Activated CD4-positive, alpha-beta memory T cell treated with anti-CD3 and anti-CD28 coated beads for 36 hours (primary cell): ENCODE data around the gene MRPL4. TPM values are rescaled to one million over a fixed set of nuclear protein-coding genes. Genes with fewer than 3 reads are reported as not detected.
"Not testable (repeated sequence)": the region's sequence is repeated elsewhere in the genome, so short reads cannot be mapped to it uniquely, and the experiment has no call there.

ENCODE experiments used
- CTCF ChIA-PET: fragments of 350-600 bp; sonication (Branson Sonifier 250); formaldehyde crosslinking; loops from one replicate; lab custom pipeline; 2021; ENCODE audit warnings: antibody characterized with exemption, inconsistent platforms; lab: Charles Lee
- POLR2A ChIA-PET: fragments of 350-600 bp; sonication (Branson Sonifier 250); formaldehyde crosslinking; loops from one replicate; lab custom pipeline; 2021; ENCODE audit warnings: antibody characterized with exemption; lab: Charles Lee
- DNase-seq: peaks from one replicate; pipeline ENCODE4 v3.0.0-alpha.2; 2020
- H3K27ac Mint-ChIP-seq: one replicate; pipeline ENCODE4 v1.8.0; 2021; ENCODE audit warnings: mixed read lengths
- H3K27me3 Mint-ChIP-seq: one replicate; pipeline ENCODE4 v1.8.0; 2021; ENCODE audit warnings: mixed read lengths
- H3K36me3 Mint-ChIP-seq: one replicate; pipeline ENCODE4 v1.8.0; 2021; ENCODE audit warnings: mixed read lengths
- H3K4me1 Mint-ChIP-seq: one replicate; pipeline ENCODE4 v1.8.0; 2021; ENCODE audit warnings: low read depth, mixed read lengths
- H3K4me3 Mint-ChIP-seq: one replicate; pipeline ENCODE4 v1.8.0; 2021; ENCODE audit warnings: mild to moderate bottlenecking, mixed read lengths
- H3K9me3 Mint-ChIP-seq: one replicate; pipeline ENCODE4 v1.8.0; 2021; ENCODE audit warnings: mixed read lengths
- intact Hi-C: fragments of 100-400 bp; cut with micrococcal nuclease; formaldehyde crosslinking; loops from one replicate; pipeline ENCODE4 v1.15.1; 2023
- total RNA-seq, 2 experiments: library from RNA; stranded (reverse); gene quantifications; one replicate each; pipeline ENCODE4 v1.2.3, GENCODE V29; 2021

Gene MRPL4
- total RNA-seq, 2 experiments from 2014 or later = 106 to 115 TPM

DNA sequence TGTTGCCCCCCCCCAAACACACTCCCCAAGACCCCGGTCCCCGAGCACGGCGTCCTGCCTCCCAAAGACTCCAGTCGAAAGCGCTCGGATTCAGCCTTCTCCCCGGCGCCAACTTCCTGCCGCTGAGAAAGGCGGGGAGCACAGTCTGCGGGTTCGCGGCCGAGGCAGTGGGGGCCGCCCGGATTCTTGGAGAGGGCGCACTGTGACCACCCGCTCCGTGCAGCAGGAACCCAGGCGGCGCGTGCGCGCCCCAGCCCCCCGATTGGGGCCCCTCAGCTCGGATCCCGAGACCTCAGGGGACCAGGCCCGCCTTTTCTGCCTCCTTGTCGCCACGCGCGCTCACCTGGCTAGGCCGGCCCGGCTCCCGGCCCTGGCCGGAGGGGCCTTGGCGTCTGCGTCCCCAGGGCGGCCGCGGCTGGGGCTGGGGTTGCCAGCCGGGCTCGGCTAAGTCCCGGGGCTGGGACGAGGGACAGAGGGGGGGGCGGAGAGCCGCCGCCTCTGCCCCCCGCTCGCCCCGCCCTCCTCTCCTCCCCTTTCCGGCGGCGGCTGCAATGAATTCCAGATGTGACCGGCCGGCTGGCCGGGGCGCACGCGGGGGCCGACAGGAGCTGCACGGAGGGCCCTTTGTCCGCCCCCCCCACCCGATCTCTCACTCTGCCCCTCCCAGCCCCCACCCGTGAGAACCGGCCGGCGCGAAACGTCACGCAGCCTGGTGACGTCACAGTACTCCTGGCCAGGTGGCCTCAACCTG, 21.0 kb upstream of the MRPL4 start, which contains the start of gene S1PR2:
S1PR2 (minus strand) TSS at position 471 of the 751 bp plus-strand sequence. CDS start 6,426 bp downstream, outside the sequence.
- Mint-ChIP-seq H3K27me3 (no peaks in the 10 kb centered on the region), H3K36me3 (no peaks in the 10 kb centered on the region), H3K9me3 (no peaks in the 10 kb centered on the region), H3K27ac (peak within 1 kb of the TSS; percentile 80), H3K4me3 (peak within 1 kb of the TSS; percentile 79), H3K4me1 (peaks cover 26% of the 10 kb centered on the region)
- CTCF ChIA-PET = interaction anchor here (0.8 to 2.3 kb wide), 5 partner anchors 19 to 43 kb away, joined by 3 to 9 read pairs (median 4); no protein-coding TSS in a partner anchor
- DNase-seq = peak; percentile 82
- POLR2A ChIA-PET = interaction anchor here (0.9 to 1.5 kb wide), 2 partner anchors 14 to 32 kb away, joined by 3 read pairs; no protein-coding TSS in a partner anchor
- intact Hi-C loops = no loop called here

- intact Hi-C loops = no loop called here
- H3K4me3 Mint-ChIP-seq = peak overlapping the region; percentile 79
- H3K27me3 Mint-ChIP-seq = no peaks in the 10 kb centered on the region
- ChIA-PET POLR2A (interaction anchor here (1.5 kb wide), 1 partner anchor 13 kb away, joined by 3 read pairs; no protein-coding TSS in a partner anchor), CTCF (interaction anchor here (0.8 to 2.3 kb wide), 6 partner anchors 18 to 44 kb away, joined by 3 to 9 read pairs (median 4); partner anchors contain the start of gene ICAM1)
- H3K27ac Mint-ChIP-seq = peak overlapping the region; percentile 23
- H3K9me3 Mint-ChIP-seq = no peaks in the 10 kb centered on the region
- no peaks in the 10 kb centered on the region for H3K36me3 Mint-ChIP-seq
- DNase-seq = no peak
- H3K4me1 Mint-ChIP-seq = peaks cover 28% of the 10 kb centered on the region
These were observed 20.3 kb upstream of the MRPL4 start for GRCh38 chr19:10231612-10232228.

GRCh38 chr19:10233946-10234345, 18.1 kb upstream of the MRPL4 start:
- POLR2A ChIA-PET = interaction anchor here (0.6 kb wide), 1 partner anchor 120 kb away, joined by 5 read pairs; no protein-coding TSS in a partner anchor
- intact Hi-C loops = no loop called here
- no peak for DNase-seq
- no peaks in the 10 kb centered on the region for H3K9me3 Mint-ChIP-seq
- CTCF ChIA-PET = interaction anchor here (0.8 to 3.4 kb wide), 2 partner anchors 17 to 35 kb away, joined by 3 to 27 read pairs; partner anchors contain the start of gene MRPL4
- H3K36me3 Mint-ChIP-seq = no peaks in the 10 kb centered on the region
- H3K4me1 Mint-ChIP-seq = peaks cover 25% of the 10 kb centered on the region
- H3K27ac Mint-ChIP-seq = no peak overlapping the region
- no peaks in the 10 kb centered on the region for H3K27me3 Mint-ChIP-seq
- no peak overlapping the region for H3K4me3 Mint-ChIP-seq

DNA sequence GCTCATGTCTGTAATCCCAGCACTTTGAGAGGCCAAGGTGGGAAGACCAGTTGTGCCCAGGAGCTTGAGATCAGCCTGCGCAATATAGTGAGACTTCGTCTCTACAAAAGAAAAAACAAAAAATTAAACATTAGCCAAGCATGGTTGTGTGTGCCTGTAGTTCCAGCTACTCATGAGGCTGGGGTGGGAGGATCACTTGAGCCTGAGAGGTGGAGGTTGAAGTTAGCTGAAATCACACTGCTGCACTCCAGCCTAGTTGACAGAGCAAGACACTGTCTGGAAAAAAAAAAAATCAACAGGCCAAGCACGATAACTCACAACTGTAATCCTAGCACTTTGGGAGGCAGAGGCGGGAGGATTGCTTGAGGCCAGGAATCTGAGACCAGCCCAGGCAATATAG, 17.0 kb upstream of the MRPL4 start:
- Mint-ChIP-seq H3K4me3 (no peak overlapping the region), H3K27me3 (no peaks in the 10 kb centered on the region), H3K4me1 (peaks cover 17% of the 10 kb centered on the region), H3K36me3 (no peaks in the 10 kb centered on the region), H3K27ac (peak overlapping the region; percentile 97), H3K9me3 (no peaks in the 10 kb centered on the region)
- intact Hi-C loops = no loop called here
- ChIA-PET POLR2A (no interaction called here), CTCF (interaction anchor here (3.4 kb wide), 1 partner anchor 16 kb away, joined by 27 read pairs; the partner anchor contains the start of gene MRPL4)
- no peak for DNase-seq

- intact Hi-C loops = not testable (repeated sequence)
- H3K27ac Mint-ChIP-seq = peak overlapping the region; percentile 97
- POLR2A ChIA-PET = interaction anchor here (0.6 to 1.3 kb wide), 3 partner anchors 25 to 129 kb away, joined by 3 to 4 read pairs (median 3); partner anchors contain the start of gene PPAN
These were observed 16.6 kb upstream of the MRPL4 start for GRCh38 chr19:10235409-10235808.

DNA sequence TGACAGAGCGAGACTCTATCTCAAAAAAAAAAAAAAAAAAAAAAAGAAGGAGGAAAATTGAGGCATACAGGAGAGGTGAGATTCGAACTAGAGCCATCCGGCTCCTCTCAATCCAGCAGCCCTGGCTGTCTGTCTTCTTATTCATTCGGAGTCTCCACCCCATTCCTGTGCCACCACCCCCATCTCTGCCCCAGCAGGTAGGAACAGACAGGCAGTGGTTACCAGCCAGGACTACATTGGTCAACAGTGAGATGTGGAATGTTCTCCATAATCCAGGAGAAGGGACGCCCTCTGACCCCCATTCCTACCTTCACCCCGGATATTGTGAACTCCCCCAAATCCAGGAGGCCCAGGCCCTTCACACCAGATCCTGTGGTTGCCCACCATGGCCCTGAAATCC, 14.3 kb upstream of the MRPL4 start:
- H3K27ac Mint-ChIP-seq = no peak overlapping the region
- H3K4me3 Mint-ChIP-seq = no peak overlapping the region
- H3K27me3 Mint-ChIP-seq = no peaks in the 10 kb centered on the region
- H3K36me3 Mint-ChIP-seq = no peaks in the 10 kb centered on the region
- intact Hi-C loops = loop anchor here (2.0 kb wide), 1 partner anchor 43 kb away; the partner anchor contains the start of gene DNMT1
- ChIA-PET CTCF (interaction anchor here (0.7 to 1.5 kb wide), 2 partner anchors 12 to 21 kb away, joined by 4 to 9 read pairs; no protein-coding TSS in a partner anchor), POLR2A (no interaction called here)
- peaks cover 17% of the 10 kb centered on the region for H3K4me1 Mint-ChIP-seq
- no peaks in the 10 kb centered on the region for H3K9me3 Mint-ChIP-seq
- no peak for DNase-seq

More at GRCh38 chr19:10235409-10235808, 16.6 kb upstream of the MRPL4 start:
- not testable (repeated sequence) for H3K4me3 Mint-ChIP-seq, H3K9me3 Mint-ChIP-seq, H3K36me3 Mint-ChIP-seq, H3K27me3 Mint-ChIP-seq, DNase-seq
- H3K4me1 Mint-ChIP-seq = peaks cover 17% of the 10 kb centered on the region
- CTCF ChIA-PET = interaction anchor here (0.9 to 3.4 kb wide), 4 partner anchors 12 to 181 kb away, joined by 3 to 27 read pairs (median 4); partner anchors contain the start of genes ICAM1 and MRPL4

DNA sequence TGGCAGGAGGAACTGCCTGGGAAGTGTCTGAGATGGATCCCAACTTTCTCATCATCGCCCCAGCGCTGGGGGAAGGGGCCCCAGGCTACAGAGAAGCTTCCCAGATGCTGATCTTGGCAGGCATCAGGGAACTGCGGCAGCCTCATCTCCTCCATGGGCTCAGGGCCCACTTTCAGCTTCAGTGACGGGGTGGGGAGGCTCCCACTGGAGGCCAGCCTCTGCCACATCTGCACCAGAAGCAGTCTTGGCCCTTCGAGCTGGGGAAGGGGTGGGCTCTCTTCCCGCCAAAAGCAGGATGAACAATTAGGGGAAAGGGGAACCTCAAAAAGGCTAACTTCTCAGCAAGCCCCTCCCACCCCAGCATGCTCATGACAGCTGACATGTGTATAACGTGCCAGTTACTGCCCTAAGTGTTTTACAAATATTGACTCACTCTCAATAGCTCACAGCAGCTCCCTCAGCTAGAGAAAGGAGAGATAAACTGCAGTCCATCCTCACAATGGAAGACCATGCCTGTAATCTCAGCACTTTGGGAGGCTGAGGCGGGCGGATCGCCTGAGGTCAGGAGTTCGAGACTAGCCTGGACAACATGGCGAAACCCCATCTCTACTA, 13.7 kb upstream of the MRPL4 start:
- peak overlapping the region; percentile 49 for H3K27ac Mint-ChIP-seq
- no peak overlapping the region for H3K4me3 Mint-ChIP-seq
- no peaks in the 10 kb centered on the region for H3K27me3 Mint-ChIP-seq
- H3K36me3 Mint-ChIP-seq = no peaks in the 10 kb centered on the region
- no peaks in the 10 kb centered on the region for H3K9me3 Mint-ChIP-seq
- peaks cover 17% of the 10 kb centered on the region for H3K4me1 Mint-ChIP-seq
- ChIA-PET CTCF (interaction anchor here (0.7 to 1.5 kb wide), 4 partner anchors 10 to 95 kb away, joined by 3 to 9 read pairs (median 4); no protein-coding TSS in a partner anchor), POLR2A (no interaction called here)
- intact Hi-C loops = no loop called here
- no peak for DNase-seq

GRCh38 chr19:10241826-10242449, 10.1 kb upstream of the MRPL4 start:
- DNase-seq, H3K27me3 Mint-ChIP-seq, intact Hi-C loops, H3K27ac Mint-ChIP-seq, H3K4me1 Mint-ChIP-seq, POLR2A ChIA-PET, H3K4me3 Mint-ChIP-seq, H3K36me3 Mint-ChIP-seq, H3K9me3 Mint-ChIP-seq: not testable (repeated sequence)
- CTCF ChIA-PET = interaction anchor here (0.7 to 1.9 kb wide), 2 partner anchors 8 to 123 kb away, joined by 3 to 8 read pairs; no protein-coding TSS in a partner anchor

DNA sequence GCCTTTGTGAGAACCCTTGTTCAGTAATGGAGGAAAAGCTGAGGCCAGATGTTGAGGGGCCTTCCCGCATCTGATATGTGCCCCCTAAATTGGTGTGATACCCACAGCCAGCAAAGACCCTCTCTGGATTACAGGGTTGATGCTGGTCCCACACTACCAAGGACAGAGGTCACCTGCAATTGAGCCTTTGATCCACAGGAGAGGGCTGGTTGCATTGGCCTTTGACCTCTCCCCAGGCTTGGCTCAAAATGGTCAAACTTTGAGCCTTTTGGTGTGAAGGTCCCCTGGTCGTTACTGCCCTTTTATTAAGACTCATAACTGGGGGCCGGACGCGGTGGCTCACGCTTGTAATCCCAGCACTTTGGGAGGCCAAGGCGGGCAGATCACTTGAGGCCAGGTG, 8.4 kb upstream of the MRPL4 start:
- H3K27me3 Mint-ChIP-seq = no peaks in the 10 kb centered on the region
- no peak overlapping the region for H3K4me3 Mint-ChIP-seq
- intact Hi-C loops = no loop called here
- H3K9me3 Mint-ChIP-seq = no peaks in the 10 kb centered on the region
- no peaks in the 10 kb centered on the region for H3K4me1 Mint-ChIP-seq
- H3K36me3 Mint-ChIP-seq = no peaks in the 10 kb centered on the region
- no peak for DNase-seq
- H3K27ac Mint-ChIP-seq = no peak overlapping the region
- ChIA-PET POLR2A (no interaction called here), CTCF (interaction anchor here (1.0 kb wide), 1 partner anchor 15 kb away, joined by 3 read pairs; no protein-coding TSS in a partner anchor)

GRCh38 chr19:10245189-10245939, 6.7 kb upstream of the MRPL4 start:
- H3K27ac Mint-ChIP-seq = no peak overlapping the region
- ChIA-PET CTCF (no interaction called here), POLR2A (interaction anchor here (0.6 kb wide), 1 partner anchor 14 kb away, joined by 3 read pairs; the partner anchor contains the start of gene S1PR2)
- intact Hi-C loops = no loop called here
- no peak for DNase-seq
- H3K4me3 Mint-ChIP-seq = no peak overlapping the region
- H3K9me3 Mint-ChIP-seq = no peaks in the 10 kb centered on the region
- H3K36me3 Mint-ChIP-seq = no peaks in the 10 kb centered on the region
- no peaks in the 10 kb centered on the region for H3K27me3 Mint-ChIP-seq
- H3K4me1 Mint-ChIP-seq = peaks cover 3% of the 10 kb centered on the region
